Measurements from ENCODE around the gene LRRIQ4.

- TF ChIP-seq, protein P1, sequence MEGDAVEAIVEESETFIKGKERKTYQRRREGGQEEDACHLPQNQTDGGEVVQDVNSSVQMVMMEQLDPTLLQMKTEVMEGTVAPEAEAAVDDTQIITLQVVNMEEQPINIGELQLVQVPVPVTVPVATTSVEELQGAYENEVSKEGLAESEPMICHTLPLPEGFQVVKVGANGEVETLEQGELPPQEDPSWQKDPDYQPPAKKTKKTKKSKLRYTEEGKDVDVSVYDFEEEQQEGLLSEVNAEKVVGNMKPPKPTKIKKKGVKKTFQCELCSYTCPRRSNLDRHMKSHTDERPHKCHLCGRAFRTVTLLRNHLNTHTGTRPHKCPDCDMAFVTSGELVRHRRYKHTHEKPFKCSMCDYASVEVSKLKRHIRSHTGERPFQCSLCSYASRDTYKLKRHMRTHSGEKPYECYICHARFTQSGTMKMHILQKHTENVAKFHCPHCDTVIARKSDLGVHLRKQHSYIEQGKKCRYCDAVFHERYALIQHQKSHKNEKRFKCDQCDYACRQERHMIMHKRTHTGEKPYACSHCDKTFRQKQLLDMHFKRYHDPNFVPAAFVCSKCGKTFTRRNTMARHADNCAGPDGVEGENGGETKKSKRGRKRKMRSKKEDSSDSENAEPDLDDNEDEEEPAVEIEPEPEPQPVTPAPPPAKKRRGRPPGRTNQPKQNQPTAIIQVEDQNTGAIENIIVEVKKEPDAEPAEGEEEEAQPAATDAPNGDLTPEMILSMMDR (IDR thresholded peaks at IDR 0.05) = no peak
- TF ChIP-seq POLR2AphosphoS5 (IDR thresholded peaks at IDR 0.05; ENCODE audit: low read depth, low read length) (no peak), TCF7L2 (IDR thresholded peaks at IDR 0.05; ENCODE audit: low read depth, low read length) (no peak)
Measured at GRCh38 chr3:169871129-169871886, 58.6 kb downstream of the LRRIQ4 start.
